ENCODE data around the gene SP8.

GRCh38 chr7:20796500-20796899, 9.8 kb upstream of the SP8 start:
- TF ChIP-seq CTCF (conservative IDR thresholded peaks at IDR 0.05) (no peak), EZH2 (IDR thresholded peaks at IDR 0.05; ENCODE audit: low read depth) (no peak)

All from PC-9 (cell line).